KMS-11 (cell line): ENCODE data around the gene ZBTB18.

Source experiments
- H2AFZ ChIP-seq: fragments of 200-600 bp; sonication (generic); 2 replicates; pipeline ENCODE4 v1.6.1; 2016; ENCODE audit warnings: antibody characterized with exemption, mixed run types, low read depth
- H3K27ac ChIP-seq: fragments of 200-600 bp; sonication (generic); 2 replicates; pipeline ENCODE4 v1.6.1; 2016; ENCODE audit warnings: mild to moderate bottlenecking, mixed run types
- H3K27me3 ChIP-seq: fragments of 200-600 bp; sonication (generic); 2 replicates; pipeline ENCODE4 v1.6.1; 2017; ENCODE audit warnings: mild to moderate bottlenecking, low read depth, mixed run types, moderate library complexity; ENCODE audit not compliant: insufficient read depth
- H3K36me3 ChIP-seq: fragments of 200-600 bp; sonication (generic); 2 replicates; pipeline ENCODE4 v1.6.1; 2017; ENCODE audit warnings: mild to moderate bottlenecking, mixed run types; ENCODE audit not compliant: insufficient read depth
- H3K4me1 ChIP-seq: fragments of 200-600 bp; sonication (generic); 2 replicates; pipeline ENCODE4 v1.6.1; 2016; ENCODE audit warnings: mild to moderate bottlenecking, low read depth, mixed run types; ENCODE audit not compliant: poor library complexity, severe bottlenecking
- H3K4me2 ChIP-seq: fragments of 200-600 bp; sonication (generic); 2 replicates; pipeline ENCODE4 v1.7.0; 2016; ENCODE audit warnings: mild to moderate bottlenecking, mixed run types
- H3K4me3 ChIP-seq: fragments of 200-600 bp; sonication (generic); IDR thresholded peaks from 2 replicates; pipeline ENCODE4 v1.6.1; 2017; ENCODE audit warnings: low read depth, low read length, mixed read lengths; ENCODE audit not compliant: insufficient read depth
- H3K79me2 ChIP-seq: fragments of 200-600 bp; sonication (generic); 2 replicates; pipeline ENCODE4 v1.6.1; 2016; ENCODE audit warnings: low read depth, mixed run types; ENCODE audit not compliant: insufficient read depth
- H3K9ac ChIP-seq: fragments of 200-600 bp; sonication (generic); 2 replicates; pipeline ENCODE4 v1.6.1; 2016; ENCODE audit warnings: mild to moderate bottlenecking, mixed run types
- H4K20me1 ChIP-seq: fragments of 200-600 bp; sonication (generic); 2 replicates; pipeline ENCODE4 v1.6.1; 2016; ENCODE audit warnings: mild to moderate bottlenecking, mixed run types; ENCODE audit not compliant: insufficient read depth
- TF ChIP-seq, protein P1 (sequence below): fragments of 200-600 bp; sonication (generic); conservative IDR thresholded peaks from 2 replicates; pipeline ENCODE4 v1.6.1; 2017; ENCODE audit warnings: low read depth, mild to moderate bottlenecking, antibody characterized with exemption, low read length, moderate library complexity, mixed read lengths

ZBTB18 gene

DNA sequence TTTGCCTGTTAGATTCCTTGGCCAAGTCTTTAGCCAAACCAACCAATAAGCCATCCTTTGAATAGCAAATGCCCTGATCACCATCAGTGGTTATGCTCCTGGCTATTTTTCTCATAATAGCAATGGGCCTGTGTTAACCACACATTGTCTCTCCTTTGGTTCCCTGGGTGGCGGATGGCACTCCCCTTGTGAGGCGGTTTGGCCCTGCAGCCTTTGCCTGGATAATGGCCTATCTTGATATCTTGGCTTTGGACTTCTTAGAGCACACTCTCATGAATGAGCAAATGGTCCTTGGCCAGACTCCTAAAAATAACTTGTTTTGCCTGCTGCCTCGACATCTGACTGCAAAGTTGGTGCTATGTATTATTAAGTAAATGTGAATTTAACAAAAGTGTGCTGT is 22.4 kb upstream of the ZBTB18 start:
- no peaks in the 10 kb centered on the region for H3K27me3 ChIP-seq
- no peaks in the 10 kb centered on the region for H4K20me1 ChIP-seq
- H3K4me1 ChIP-seq = no peaks in the 10 kb centered on the region
- H3K27ac ChIP-seq = no peak overlapping the region
- no peak overlapping the region for H3K9ac ChIP-seq
- H3K36me3 ChIP-seq = no peaks in the 10 kb centered on the region
- TF ChIP-seq, protein P1, sequence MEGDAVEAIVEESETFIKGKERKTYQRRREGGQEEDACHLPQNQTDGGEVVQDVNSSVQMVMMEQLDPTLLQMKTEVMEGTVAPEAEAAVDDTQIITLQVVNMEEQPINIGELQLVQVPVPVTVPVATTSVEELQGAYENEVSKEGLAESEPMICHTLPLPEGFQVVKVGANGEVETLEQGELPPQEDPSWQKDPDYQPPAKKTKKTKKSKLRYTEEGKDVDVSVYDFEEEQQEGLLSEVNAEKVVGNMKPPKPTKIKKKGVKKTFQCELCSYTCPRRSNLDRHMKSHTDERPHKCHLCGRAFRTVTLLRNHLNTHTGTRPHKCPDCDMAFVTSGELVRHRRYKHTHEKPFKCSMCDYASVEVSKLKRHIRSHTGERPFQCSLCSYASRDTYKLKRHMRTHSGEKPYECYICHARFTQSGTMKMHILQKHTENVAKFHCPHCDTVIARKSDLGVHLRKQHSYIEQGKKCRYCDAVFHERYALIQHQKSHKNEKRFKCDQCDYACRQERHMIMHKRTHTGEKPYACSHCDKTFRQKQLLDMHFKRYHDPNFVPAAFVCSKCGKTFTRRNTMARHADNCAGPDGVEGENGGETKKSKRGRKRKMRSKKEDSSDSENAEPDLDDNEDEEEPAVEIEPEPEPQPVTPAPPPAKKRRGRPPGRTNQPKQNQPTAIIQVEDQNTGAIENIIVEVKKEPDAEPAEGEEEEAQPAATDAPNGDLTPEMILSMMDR = no peak
- H2AFZ ChIP-seq = no peak overlapping the region
- no peak overlapping the region for H3K4me3 ChIP-seq
- no peak overlapping the region for H3K4me2 ChIP-seq
- H3K79me2 ChIP-seq = no peaks in the 10 kb centered on the region

DNA sequence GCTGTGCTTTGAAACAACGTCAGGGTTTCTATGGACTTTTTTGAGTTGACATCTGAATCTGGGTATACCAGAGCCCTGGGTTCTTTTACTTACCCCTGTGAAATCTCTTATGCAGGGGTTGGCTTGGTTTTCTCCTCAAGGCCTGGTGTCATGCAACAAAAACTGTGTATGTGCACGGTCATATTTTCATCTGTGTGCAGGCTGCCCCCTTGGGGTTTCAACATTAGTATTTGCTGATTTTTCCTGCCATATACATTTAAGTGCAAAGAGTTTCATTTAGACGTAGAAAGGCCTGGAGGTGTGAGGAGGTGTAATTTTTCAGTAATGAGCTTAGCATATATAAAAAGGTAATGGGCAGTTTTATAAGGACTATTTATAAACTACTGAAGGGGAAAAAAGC is 22.0 kb upstream of the ZBTB18 start:
- Histone ChIP-seq H3K9ac (no peak overlapping the region), H2AFZ (no peak overlapping the region), H3K4me1 (no peaks in the 10 kb centered on the region), H3K79me2 (no peaks in the 10 kb centered on the region), H3K4me2 (no peak overlapping the region), H3K36me3 (no peaks in the 10 kb centered on the region), H3K27me3 (no peaks in the 10 kb centered on the region), H4K20me1 (no peaks in the 10 kb centered on the region), H3K27ac (no peak overlapping the region), H3K4me3 (no peak overlapping the region)
- TF ChIP-seq, protein P1 = no peak

DNA sequence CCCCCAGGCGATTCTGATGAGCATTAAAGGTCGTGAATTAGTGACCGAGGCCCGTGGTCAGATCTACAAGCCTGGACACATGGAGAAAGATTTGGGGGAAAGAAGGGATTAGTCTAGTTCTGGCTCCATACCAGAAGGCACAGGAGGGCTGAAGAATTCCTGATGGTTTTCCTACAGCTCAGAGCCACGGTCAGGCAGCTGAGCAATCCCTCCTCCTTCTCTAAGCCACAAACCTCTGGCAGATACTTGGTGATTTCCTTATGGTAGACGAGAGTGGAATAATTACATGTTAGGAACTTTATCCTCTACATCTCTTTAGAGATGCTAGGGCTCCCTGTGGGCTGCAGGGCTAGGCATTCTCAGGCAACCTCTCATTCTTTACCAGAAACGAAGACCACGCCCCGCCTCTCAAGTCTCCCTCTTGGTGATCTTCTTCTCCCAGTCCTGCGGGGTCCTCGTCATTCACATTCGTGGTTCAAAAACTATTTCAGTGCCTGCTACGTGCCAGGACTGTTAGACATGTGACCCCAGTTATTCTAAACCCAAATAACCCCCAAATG is 20.5 kb upstream of the ZBTB18 start:
- no peak overlapping the region for H2AFZ ChIP-seq
- H4K20me1 ChIP-seq = no peaks in the 10 kb centered on the region; the same call in 1 of the 2 replicates
- H3K27ac ChIP-seq = no peak overlapping the region

DNA sequence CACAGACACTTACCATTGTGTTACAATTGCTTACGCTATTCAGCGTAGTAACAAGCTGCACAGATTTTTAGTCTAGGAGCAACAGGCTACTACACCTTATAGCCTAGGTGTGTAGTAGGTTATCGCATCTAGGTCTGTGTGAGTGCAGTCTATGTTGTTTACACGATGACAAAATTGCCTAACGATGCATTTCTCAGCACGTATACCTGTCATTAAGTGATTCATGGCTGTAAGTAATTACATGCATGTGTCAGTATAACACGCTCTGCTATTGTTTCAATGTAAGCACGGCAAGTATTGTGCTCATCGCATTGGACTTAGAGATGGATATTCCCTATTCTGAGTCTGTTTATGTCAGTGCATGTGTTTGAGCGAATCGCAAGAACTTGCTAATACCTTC is 15.7 kb upstream of the ZBTB18 start:
- no peaks in the 10 kb centered on the region for H3K36me3 ChIP-seq
- no peak overlapping the region for H2AFZ ChIP-seq
- no peaks in the 10 kb centered on the region for H3K27me3 ChIP-seq
- H3K4me2 ChIP-seq = no peak overlapping the region
- H3K9ac ChIP-seq = no peak overlapping the region
- TF ChIP-seq, protein P1 = no peak
- no peaks in the 10 kb centered on the region; the same call in 1 of the 2 replicates for H4K20me1 ChIP-seq
- no peak overlapping the region for H3K4me3 ChIP-seq
- no peak overlapping the region for H3K27ac ChIP-seq
- H3K4me1 ChIP-seq = no peaks in the 10 kb centered on the region
- H3K79me2 ChIP-seq = no peaks in the 10 kb centered on the region

More for the DNA sequence above, 20.5 kb upstream of the ZBTB18 start:
- Histone ChIP-seq H3K4me2 (no peak overlapping the region), H3K4me1 (no peaks in the 10 kb centered on the region), H3K79me2 (no peaks in the 10 kb centered on the region), H3K36me3 (no peaks in the 10 kb centered on the region), H3K4me3 (no peak overlapping the region), H3K9ac (no peak overlapping the region), H3K27me3 (no peaks in the 10 kb centered on the region)
- TF ChIP-seq, protein P1 = no peak
